ENCODE data around the gene SNRPB.

The SNRPB gene

GRCh38 chr20:2421247-2421646 is 49.3 kb downstream of the SNRPB start:
- Mint-ChIP-seq H3K27me3 (peaks cover 28% of the 10 kb centered on the region), H3K9me3 (no peaks in the 10 kb centered on the region), H3K36me3 (no peaks in the 10 kb centered on the region), H3K4me3 (no peak overlapping the region), H3K27ac (no peak overlapping the region), H3K4me1 (no peaks in the 10 kb centered on the region)
- no peak for DNase-seq
- CTCF ChIA-PET = no interaction called here

GRCh38 chr20:2420510-2420909 is 50.1 kb downstream of the SNRPB start:
- no peak for DNase-seq
- CTCF ChIA-PET = no interaction called here
- Mint-ChIP-seq H3K4me1 (no peaks in the 10 kb centered on the region), H3K27ac (no peak overlapping the region), H3K9me3 (no peaks in the 10 kb centered on the region), H3K36me3 (no peaks in the 10 kb centered on the region), H3K4me3 (no peak overlapping the region), H3K27me3 (peaks cover 33% of the 10 kb centered on the region)

DNA sequence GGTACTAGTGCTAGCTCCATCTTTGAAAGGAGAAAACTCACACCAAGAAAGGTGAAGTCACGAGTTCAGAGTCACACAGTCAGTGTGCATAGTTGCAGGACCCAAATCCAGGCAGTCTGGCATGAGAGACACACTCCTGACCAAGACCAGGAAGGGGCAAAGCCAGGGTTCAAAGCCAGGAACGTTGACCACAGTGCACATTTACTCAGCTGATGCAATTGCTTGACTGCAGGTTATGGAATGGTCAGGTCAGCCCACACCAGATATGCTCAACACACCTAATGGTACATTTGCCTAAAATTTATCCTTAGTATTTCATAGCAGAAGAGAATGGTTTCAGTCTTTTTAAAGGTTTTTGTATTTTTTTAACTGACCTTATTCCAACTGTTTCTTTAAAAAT is 52.2 kb downstream of the SNRPB start:
- H3K27ac Mint-ChIP-seq = no peak overlapping the region
- DNase-seq = no peak
- no peaks in the 10 kb centered on the region for H3K9me3 Mint-ChIP-seq
- H3K36me3 Mint-ChIP-seq = no peaks in the 10 kb centered on the region
- H3K4me1 Mint-ChIP-seq = no peaks in the 10 kb centered on the region
- H3K27me3 Mint-ChIP-seq = peaks cover 34% of the 10 kb centered on the region
- CTCF ChIA-PET = no interaction called here
- no peak overlapping the region for H3K4me3 Mint-ChIP-seq

- H3K9me3 Mint-ChIP-seq = no peaks in the 10 kb centered on the region
- CTCF ChIA-PET = no interaction called here
- DNase-seq = no peak
These were observed 53.4 kb downstream of the SNRPB start for GRCh38 chr20:2417213-2417541.

DNA sequence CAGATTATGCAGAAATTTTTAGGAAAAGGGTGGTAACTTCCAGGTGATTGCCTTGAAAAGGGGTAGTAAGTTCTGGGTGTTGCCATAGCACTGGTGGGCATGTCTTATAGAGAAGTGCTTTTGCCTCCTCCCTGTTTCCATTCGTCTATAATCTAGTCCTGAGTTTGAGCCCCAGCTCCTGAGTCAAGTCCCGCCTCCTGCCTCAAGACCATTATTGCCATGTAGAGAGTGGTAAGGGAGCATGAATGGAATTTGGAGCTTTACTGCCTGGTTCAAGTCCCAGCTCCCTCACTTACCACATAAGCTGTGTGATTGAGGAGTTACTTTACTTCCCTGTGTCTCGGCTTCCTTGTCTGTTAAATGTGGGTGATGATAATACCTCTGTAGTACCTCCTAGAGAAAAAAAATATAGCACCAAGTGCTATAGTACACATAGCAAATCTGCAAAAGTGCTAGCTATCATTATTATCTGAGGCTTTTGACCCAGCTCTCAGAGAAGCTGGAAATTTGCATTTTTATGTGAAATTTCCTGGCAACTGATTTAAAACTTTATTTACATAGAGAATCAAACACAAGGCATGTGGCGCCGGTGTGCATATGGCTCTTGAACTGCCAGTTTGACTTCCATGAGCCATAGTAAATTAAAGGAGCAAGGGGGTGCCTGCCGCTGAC is 53.9 kb downstream of the SNRPB start:
- Mint-ChIP-seq H3K36me3 (no peaks in the 10 kb centered on the region), H3K9me3 (no peaks in the 10 kb centered on the region), H3K4me1 (no peaks in the 10 kb centered on the region), H3K4me3 (no peak overlapping the region), H3K27me3 (peaks cover 35% of the 10 kb centered on the region), H3K27ac (no peak overlapping the region)
- CTCF ChIA-PET = no interaction called here
- DNase-seq = no peak

More at GRCh38 chr20:2417213-2417541, 53.4 kb downstream of the SNRPB start:
- Mint-ChIP-seq H3K4me3 (no peak overlapping the region), H3K27me3 (peaks cover 35% of the 10 kb centered on the region), H3K36me3 (no peaks in the 10 kb centered on the region), H3K4me1 (no peaks in the 10 kb centered on the region), H3K27ac (no peak overlapping the region)
